H1 (cell line): ENCODE measurements around the gene DVL3. TPM values are rescaled to one million over a fixed set of nuclear protein-coding genes. Genes with fewer than 3 reads are reported as not detected.

ENCODE experiments used
- CHD7 ChIP-seq: fragments of 300-600 bp; sonication (generic); IDR thresholded peaks from 2 replicates; pipeline ENCODE4 v1.7.1; 2012; ENCODE audit warnings: low read length, moderate library complexity, mild to moderate bottlenecking, inconsistent platforms; ENCODE audit not compliant: insufficient replicate concordance
- PHF8 ChIP-seq: fragments of 200-600 bp; sonication (generic); conservative IDR thresholded peaks from 2 replicates; pipeline ENCODE4 v1.7.1; 2012; ENCODE audit warnings: low read depth, mild to moderate bottlenecking, inconsistent platforms, low read length, moderate library complexity
- POLR2A ChIP-seq, 2 experiments: IDR thresholded peaks; 1 replicate in 1 of 2; 2 replicates in 1 of 2; pipeline ENCODE4 v1.6.1; 2011; ENCODE audit warnings: low read depth in 2 of 2, low read length in 2 of 2, mild to moderate bottlenecking in 2 of 2; ENCODE audit errors: control extremely low read depth in 1 of 2
- POLR2AphosphoS5 ChIP-seq: IDR thresholded peaks from 2 replicates; pipeline ENCODE4 v1.6.1; 2011; ENCODE audit warnings: low read depth, low read length
- RAD21 ChIP-seq, 2 experiments: IDR thresholded peaks in 1 of 2; conservative IDR thresholded peaks in 1 of 2; 2 replicates each; pipeline ENCODE4 v1.6.1; 2011; ENCODE audit warnings: low read depth in 2 of 2, low read length in 2 of 2, improper control_type of control experiment in 1 of 2, inconsistent platforms in 1 of 2, mild to moderate bottlenecking in 1 of 2, moderate library complexity in 1 of 2
- RBBP5 ChIP-seq: IDR thresholded peaks from 2 replicates; pipeline ENCODE4 v1.7.1; 2012; ENCODE audit warnings: low read depth, mild to moderate bottlenecking, inconsistent platforms, low read length, moderate library complexity, borderline replicate concordance
- RFX5 ChIP-seq: IDR thresholded peaks from 2 replicates; pipeline ENCODE4 v1.6.1; 2011; ENCODE audit warnings: low read depth, low read length, improper control_type of control experiment, borderline replicate concordance
- RNF2 ChIP-seq: fragments of 200-900, 300-1000 bp; sonication (generic); IDR thresholded peaks from 2 replicates; pipeline ENCODE4 v1.7.1; 2016; ENCODE audit warnings: borderline replicate concordance, low read depth, mild to moderate bottlenecking, antibody characterized with exemption, low read length; ENCODE audit not compliant: poor library complexity, severe bottlenecking; ENCODE audit errors: missing control alignments
- RXRA ChIP-seq: IDR thresholded peaks from 2 replicates; pipeline ENCODE4 v1.6.1; 2011; ENCODE audit warnings: low read depth, mild to moderate bottlenecking, low read length, moderate library complexity; ENCODE audit not compliant: insufficient read depth
- ZNF274 ChIP-seq: IDR thresholded peaks from 2 replicates; pipeline ENCODE4 v1.7.0; 2012; ENCODE audit warnings: low read length, borderline replicate concordance; ENCODE audit errors: extremely low read depth
- polyA plus RNA-seq, 7 experiments: library from polyadenylated mRNA; depleted of rRNA in 3 of 7; stranded (reverse) in 5 of 7; unstranded in 2 of 7; fragments of >200 nt in 5 of 7; fragments of 200-250 nt in 2 of 7; gene quantifications; 1 replicate in 5 of 7; 2 replicates in 1 of 7; 4 replicates in 1 of 7; pipeline versions ENCODE4 v1.2.1 to v1.2.3, GENCODE V29; 2011 to 2013; ENCODE audit warnings: missing spikeins in 2 of 7, mixed read lengths in 2 of 7
- total RNA-seq: library from RNA; stranded (reverse); fragmentation: NEBNext Ultra II Directional; extraction: Animal tissue kit (Norgen Biotek cat#: 25700); gene quantifications from 2 replicates; pipeline ENCODE4 v1.2.1, GENCODE V29; 2021

The DVL3 gene
- total and polyA plus RNA-seq, 2 of the 8 experiments (the other 6 are each of a cell fraction or from before 2014, with no cell fraction given) = 38.5 to 66.6 TPM

GRCh38 chr3:184181596-184181995, 26.4 kb downstream of the DVL3 start (continued):
- TF ChIP-seq CHD7 (no peak), RBBP5 (no peak), PHF8 (no peak), ZNF274 (no peak), RNF2 (no peak), RXRA (no peak), POLR2AphosphoS5 (no peak), RAD21 (IDR thresholded peaks at IDR 0.05 in 1 of 2, conservative IDR thresholded peaks at IDR 0.05 in 1 of 2; ENCODE audit: low read depth in 2 of 2, low read length in 2 of 2) (no peak), POLR2A (IDR thresholded peaks at IDR 0.05; ENCODE audit: control extremely low read depth in 1 of 2, low read depth in 2 of 2, low read length in 2 of 2) (no peak), RFX5 (no peak)
- TF ChIP-seq, all 59 proteins: peak for 0
